GM18508 (cell line): ENCODE measurements around the gene NFASC.

Source experiments
- ATAC-seq: cut with Tn5 transposase; IDR thresholded peaks from one replicate; pipeline ENCODE4 v1.9.1; 2021; ENCODE audit warnings: moderate number of reproducible peaks; ENCODE audit not compliant: insufficient read depth, unreplicated experiment

The NFASC gene

GRCh38 chr1:204870160-204870912 lies at the start of gene NFASC:
TSS of gene NFASC (plus strand) at chr1:204870862. CDS start at chr1:204944316, 73,454 bp downstream.
- ATAC-seq: no peak

- ATAC-seq: no peak
Observed at GRCh38 chr1:204821476-204821875, 49.2 kb upstream of the NFASC start.

- ATAC-seq: no peak
Observed at GRCh38 chr1:204821924-204822323, 48.7 kb upstream of the NFASC start.

GRCh38 chr1:204826970-204827369 lies 43.7 kb upstream of the NFASC start:
- ATAC-seq: no peak

GRCh38 chr1:204828352-204828850 lies 42.3 kb upstream of the NFASC start:
- no peak for ATAC-seq

GRCh38 chr1:204829133-204829825 lies 41.4 kb upstream of the NFASC start:
- no peak for ATAC-seq

GRCh38 chr1:204830747-204831146 lies 39.9 kb upstream of the NFASC start:
- ATAC-seq: no peak

GRCh38 chr1:204831186-204831585 lies 39.5 kb upstream of the NFASC start:
- no peak for ATAC-seq

GRCh38 chr1:204834336-204834735 lies 36.3 kb upstream of the NFASC start:
- ATAC-seq: no peak

GRCh38 chr1:204834752-204835151 lies 35.9 kb upstream of the NFASC start:
- ATAC-seq: no peak

GRCh38 chr1:204835737-204836136 lies 34.9 kb upstream of the NFASC start:
- ATAC-seq: no peak

GRCh38 chr1:204836856-204837255 lies 33.8 kb upstream of the NFASC start:
- ATAC-seq: no peak

GRCh38 chr1:204837440-204838084 lies 33.1 kb upstream of the NFASC start:
- no peak for ATAC-seq

GRCh38 chr1:204841316-204841715 lies 29.3 kb upstream of the NFASC start:
- ATAC-seq: no peak

GRCh38 chr1:204841798-204842197 lies 28.9 kb upstream of the NFASC start:
- ATAC-seq: no peak

GRCh38 chr1:204842369-204842768 lies 28.3 kb upstream of the NFASC start:
- no peak for ATAC-seq

GRCh38 chr1:204842892-204843291 lies 27.8 kb upstream of the NFASC start:
- ATAC-seq: no peak

GRCh38 chr1:204846546-204846945 lies 24.1 kb upstream of the NFASC start:
- no peak for ATAC-seq

- ATAC-seq: no peak
Observed at GRCh38 chr1:204848579-204848978, 22.1 kb upstream of the NFASC start.

GRCh38 chr1:204852854-204853253 lies 17.8 kb upstream of the NFASC start:
- no peak for ATAC-seq

- ATAC-seq: no peak
Observed at GRCh38 chr1:204853436-204853835, 17.2 kb upstream of the NFASC start.
